NCI-H1105 (cell line): ENCODE data around the gene HARS2.
"Not testable (repeated sequence)": the region's sequence is repeated elsewhere in the genome, so short reads cannot be mapped to it uniquely, and the experiment has no call there.

Experiments used
- DNase-seq: peaks from one replicate; lab custom pipeline; 2025; lab: John Stamatoyannopoulos, UW

The HARS2 gene, protein sequence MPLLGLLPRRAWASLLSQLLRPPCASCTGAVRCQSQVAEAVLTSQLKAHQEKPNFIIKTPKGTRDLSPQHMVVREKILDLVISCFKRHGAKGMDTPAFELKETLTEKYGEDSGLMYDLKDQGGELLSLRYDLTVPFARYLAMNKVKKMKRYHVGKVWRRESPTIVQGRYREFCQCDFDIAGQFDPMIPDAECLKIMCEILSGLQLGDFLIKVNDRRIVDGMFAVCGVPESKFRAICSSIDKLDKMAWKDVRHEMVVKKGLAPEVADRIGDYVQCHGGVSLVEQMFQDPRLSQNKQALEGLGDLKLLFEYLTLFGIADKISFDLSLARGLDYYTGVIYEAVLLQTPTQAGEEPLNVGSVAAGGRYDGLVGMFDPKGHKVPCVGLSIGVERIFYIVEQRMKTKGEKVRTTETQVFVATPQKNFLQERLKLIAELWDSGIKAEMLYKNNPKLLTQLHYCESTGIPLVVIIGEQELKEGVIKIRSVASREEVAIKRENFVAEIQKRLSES

DNA sequence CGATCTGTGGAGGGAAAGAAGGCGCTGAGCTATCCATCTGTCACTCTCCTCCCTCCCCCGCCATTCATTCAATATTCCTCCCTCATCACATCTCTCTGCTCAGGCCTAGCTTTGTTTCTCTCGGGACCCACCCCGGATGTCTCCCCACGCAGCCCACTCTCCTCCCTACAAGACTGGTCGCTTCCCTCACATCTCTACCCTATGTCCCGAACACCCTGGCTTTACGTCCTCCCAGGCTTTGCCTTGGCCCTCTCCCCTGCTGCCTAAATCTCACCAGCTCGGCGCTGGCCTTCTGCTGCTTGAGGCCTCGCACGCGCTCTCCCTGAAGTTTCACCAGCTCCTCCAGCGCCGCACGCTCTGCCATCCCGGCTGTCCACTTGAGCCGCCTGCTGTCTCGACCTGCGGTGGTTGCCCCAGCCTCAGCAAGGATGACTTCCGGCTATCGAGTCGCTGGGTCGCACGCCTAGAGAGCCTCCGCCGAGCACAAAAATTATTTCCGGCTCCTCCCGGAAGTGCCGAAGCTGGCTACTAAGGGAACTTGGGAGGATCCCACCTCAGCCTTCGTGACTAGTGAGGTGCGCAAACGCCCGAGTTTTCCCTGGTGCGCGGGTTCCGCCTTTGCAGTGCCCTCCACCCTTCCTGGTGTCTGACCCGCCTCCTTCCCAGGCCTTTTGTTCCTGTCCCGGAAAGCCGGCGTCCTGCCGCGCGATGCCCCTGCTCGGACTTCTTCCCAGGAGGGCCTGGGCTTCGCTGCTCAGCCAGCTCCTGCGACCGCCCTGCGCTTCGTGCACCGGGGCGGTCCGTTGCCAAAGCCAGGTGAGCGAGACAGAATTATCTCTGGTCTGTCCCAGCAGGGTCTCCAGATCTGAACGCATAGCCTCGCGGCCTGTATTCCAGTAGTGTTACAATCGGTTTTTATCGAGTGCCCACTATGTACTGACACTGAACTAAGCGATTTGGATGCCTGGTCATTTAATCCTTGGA is at the start of gene HARS2, which contains the start of gene HARS1:
HARS2 (plus strand) TSS at position 515 of the 984 bp plus-strand sequence; CDS start at position 709, 194 bp downstream.
HARS1 (minus strand) TSS at position 430 of the 984 bp plus-strand sequence; CDS start at position 364, 66 bp downstream.
- peak; percentile 80 for DNase-seq

GRCh38 chr5:140641716-140642115 is 49.5 kb upstream of the HARS2 start:
- no peak for DNase-seq

GRCh38 chr5:140642718-140643117 is 48.5 kb upstream of the HARS2 start:
- DNase-seq, result no peak

GRCh38 chr5:140647042-140647419 is 44.2 kb upstream of the HARS2 start:
- no peak for DNase-seq

- DNase-seq, result no peak
Observed at GRCh38 chr5:140658870-140659269, 32.4 kb upstream of the HARS2 start.

DNA sequence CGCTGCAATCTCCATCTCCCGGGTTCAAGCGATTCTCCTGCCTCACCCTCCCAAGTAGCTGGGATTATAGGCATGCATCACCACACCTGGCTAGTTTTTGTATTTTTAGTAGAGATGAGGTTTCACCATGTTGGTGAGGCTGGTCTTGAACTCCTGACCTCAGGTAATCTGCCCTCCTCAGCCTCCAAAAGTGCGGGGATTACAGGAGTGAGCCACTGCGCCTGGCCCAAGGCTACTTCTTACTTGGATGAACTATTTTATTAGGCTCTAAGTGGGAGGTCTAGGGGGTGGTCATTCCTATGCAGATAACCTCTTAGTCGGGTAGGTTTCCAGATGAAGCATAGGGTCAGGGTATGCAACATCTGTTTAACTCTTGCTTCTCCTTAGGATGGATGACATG is 30.9 kb upstream of the HARS2 start:
- DNase-seq, result not testable (repeated sequence)

DNA sequence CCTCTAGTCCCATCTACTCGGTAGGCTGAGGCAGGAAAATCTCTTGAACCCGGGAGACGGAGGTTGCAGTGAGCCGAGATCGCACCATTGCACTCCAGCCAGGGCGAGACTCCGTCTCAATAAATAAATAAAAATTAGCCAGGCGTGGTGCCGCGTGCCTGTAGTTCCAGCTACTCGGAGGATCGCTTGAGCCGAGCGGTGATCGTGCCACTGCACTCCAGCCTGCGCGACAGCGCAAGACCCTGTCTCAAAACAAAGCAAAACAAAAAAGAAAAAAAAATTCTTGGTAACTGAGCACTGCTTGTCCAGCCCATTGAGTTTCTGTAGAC is 27.3 kb upstream of the HARS2 start:
- DNase-seq, result no peak

DNA sequence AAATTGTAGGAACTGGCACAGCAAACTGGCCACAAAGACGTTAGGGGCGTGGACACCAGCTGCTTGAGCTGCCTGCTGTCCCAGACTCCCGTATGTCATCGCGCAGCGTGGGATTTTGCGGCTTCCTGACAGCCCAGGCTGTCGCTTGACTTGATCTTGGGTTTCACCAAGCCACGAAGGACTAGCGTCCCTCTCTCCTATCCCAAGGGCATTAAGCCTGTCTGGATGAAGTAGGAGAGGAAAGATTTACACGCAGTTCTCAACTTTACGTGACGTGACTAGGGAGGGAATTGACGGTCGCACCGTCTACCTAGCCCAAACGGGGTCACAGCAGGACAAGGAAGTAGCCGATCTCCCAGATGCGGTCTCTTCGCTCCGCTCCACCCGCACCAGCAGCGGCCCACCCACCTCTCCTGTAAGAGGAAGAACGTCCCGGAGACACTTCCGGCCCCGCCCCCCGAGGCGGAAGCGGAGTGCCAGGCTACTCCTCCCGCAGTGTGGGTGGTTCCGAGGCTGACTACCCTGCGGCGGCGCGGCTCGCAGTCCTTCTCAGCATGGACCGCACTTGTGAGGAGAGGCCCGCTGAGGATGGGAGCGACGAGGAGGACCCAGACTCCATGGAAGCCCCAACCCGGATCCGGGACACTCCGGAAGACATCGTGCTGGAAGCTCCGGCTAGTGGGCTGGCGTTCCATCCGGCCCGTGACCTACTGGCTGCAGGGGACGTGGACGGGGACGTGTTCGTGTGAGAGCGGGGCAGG is 26.7 kb upstream of the HARS2 start, which contains the start of gene WDR55:
WDR55 (plus strand) TSS at position 546 of the 761 bp plus-strand sequence; CDS start at position 555, 9 bp downstream.
- peak; percentile 67 for DNase-seq

DNA sequence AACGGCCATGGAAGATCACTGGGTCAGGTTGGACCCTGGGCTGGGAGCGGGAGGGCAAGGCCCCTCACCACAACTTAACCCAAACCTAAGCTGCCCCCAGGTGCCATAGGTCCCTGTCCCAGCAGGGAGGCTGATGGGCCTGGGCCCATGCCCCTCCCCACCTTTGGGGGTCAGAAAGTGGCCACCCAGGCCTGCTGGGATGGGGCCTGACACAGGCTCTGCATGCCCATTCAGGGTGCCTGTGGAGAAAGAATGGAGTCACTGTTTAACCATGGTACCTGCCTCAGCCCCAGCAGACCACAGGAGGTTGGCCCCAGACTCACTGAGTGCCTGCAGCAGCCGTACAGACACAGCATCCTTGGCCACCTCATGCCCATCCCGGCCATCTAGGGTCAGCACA is 20.2 kb upstream of the HARS2 start:
- DNase-seq, result not testable (repeated sequence)

- no peak for DNase-seq
Observed at GRCh38 chr5:140671472-140672125, 19.7 kb upstream of the HARS2 start.

GRCh38 chr5:140672455-140673186 is 18.6 kb upstream of the HARS2 start:
- peak; percentile 16 for DNase-seq

DNA sequence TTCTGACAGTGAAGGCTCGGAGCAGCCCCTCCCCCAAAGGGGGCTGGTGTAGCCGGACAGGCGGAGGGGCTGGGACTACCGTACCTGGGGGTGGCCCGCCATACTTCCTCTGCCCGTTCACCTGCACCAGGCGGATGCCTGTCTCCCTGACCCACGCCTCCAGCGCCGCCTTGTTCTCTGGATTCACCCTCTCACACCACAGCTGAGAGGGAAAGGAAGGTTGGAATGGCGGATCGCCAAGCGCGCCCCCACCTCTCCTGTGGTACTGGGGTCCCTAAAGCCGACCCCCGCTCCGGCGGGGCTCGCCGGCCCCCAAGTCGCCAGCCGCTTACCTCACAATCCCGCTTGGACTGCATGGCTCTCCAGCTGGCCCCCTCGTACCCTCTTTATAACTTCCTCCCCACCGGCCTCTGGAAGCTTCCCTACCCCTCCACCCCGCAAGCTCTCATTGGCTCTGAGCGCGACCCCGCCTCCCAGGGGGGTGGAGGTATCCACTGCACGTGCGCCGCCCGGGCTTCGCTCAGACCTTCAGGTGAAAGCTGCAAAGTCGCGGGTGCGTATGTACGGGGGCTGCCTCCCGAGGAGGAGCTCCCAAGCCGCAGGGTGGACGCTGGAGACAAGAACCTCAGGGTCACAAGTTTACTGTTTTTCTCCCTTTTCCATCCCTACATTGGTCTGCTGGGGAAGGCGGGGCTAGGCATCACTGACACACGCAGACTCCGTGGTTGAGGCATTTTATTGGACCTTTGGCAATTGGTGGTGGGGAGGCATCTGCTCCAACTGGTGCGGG is 17.9 kb upstream of the HARS2 start, which contains the start of gene DND1:
DND1 (minus strand) TSS at position 390 of the 790 bp plus-strand sequence; CDS start at position 356, 34 bp downstream.
- DNase-seq, result no peak

DNA sequence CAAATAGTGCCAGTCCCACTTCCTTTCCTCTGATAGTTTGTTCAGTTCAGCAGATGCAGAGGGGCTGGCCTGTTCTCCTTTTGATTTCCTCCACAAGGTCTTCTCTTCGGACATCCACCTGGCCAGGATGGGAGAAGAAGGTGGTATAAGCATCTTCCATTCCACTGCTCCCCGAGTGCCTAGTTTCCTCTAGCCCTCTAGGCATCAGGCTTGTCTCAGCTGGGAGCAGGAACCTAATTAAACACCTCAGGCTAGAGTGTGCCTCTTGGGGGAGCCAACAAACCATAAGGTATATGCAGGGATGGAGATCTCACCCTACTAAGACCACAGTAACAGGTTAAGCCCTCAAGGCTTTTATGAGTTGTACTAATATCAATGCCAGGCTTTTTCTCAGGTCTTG is 17.0 kb upstream of the HARS2 start:
- no peak for DNase-seq

- DNase-seq, result no peak
Observed at GRCh38 chr5:140674629-140675028, 16.6 kb upstream of the HARS2 start.

DNA sequence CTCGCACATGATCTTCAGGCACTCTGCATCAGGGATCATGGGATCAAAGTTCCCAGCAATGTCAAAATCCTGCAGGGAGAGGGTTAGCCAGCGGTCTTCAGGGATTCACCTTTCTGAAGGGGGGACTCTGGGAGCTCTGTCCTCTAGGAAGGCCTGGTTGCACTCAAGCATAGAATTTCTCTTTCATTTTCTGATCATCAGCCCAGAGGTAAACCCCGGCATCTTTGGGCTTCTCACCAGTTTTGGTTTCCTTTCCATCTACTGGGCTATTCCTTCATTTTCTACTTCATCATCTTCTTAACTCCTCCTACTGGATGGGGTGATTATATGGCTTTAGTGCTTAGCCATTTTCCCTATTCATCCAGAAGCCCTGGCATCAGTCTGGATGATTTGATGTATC is 13.3 kb upstream of the HARS2 start:
- no peak for DNase-seq

DNA sequence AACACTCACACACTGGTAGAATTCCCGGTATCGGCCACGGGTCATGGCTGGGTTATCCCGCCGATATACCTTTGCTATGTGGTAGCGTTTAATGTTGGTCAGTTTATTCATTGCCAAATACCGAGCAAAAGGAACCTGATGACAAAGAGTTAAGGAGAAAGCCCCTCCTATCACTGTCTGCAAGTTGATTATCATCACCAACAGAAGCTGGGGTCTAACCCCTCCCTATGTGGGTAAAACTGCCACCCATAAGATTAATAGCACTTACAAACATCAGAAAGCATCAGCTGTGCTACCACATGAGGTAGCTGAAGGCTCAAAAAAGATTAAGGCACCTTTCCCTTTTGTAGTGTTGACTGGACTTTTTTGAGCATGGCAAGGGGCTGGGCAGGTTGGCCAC is 12.3 kb upstream of the HARS2 start:
- no peak for DNase-seq

- no peak for DNase-seq
Observed at GRCh38 chr5:140690376-140690932, 801 bp upstream of the HARS2 start.

DNA sequence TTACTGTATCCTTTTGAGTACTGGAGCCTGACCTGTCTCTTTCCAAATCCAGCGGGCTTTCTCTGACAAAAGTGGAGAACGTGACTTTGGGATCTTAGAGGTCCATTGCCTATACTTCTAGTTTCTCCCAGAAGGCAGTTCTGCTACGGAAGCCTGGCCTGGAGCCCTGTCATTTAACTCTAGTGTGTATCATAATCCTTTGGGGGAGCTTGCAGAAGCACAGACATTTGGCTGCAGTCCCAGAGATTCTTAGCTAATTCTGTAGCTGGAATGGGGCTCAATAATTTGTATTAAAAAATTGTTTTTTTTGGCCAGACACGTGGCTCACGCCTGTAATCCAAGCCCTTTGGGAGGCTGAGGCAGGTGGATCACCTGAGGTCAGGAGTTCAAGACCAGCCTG is 3.0 kb downstream of the HARS2 start:
- DNase-seq, result no peak

- DNase-seq, result no peak
Observed at GRCh38 chr5:140696891-140697492, 5.7 kb downstream of the HARS2 start.
